Dermis microvascular lymphatic vessel endothelial cell (primary cell): ENCODE data around the gene SWAP70. TPM values are rescaled to one million over a fixed set of nuclear protein-coding genes. Genes with fewer than 3 reads are reported as not detected.
"Not testable (repeated sequence)": the region's sequence is repeated elsewhere in the genome, so short reads cannot be mapped to it uniquely, and the experiment has no call there.

ENCODE experiments used
- DNase-seq, 2 donors: peaks; one replicate each; pipeline versions ENCODE4 v3.0.0 to v3.0.0-alpha.2; 2010; ENCODE audit warnings: low read depth in 2 of 2
- total RNA-seq: library from RNA; depleted of rRNA; stranded (reverse); fragments of >200 nt; gene quantifications from 2 replicates; pipeline ENCODE4 v1.2.1, GENCODE V29; 2014

The SWAP70 gene
- total RNA-seq, 1 donor from 2014 or later: 55.8 TPM

- peak in 1 of 2 donors; percentile 61 for DNase-seq
These were observed 28.0 kb downstream of the SWAP70 start for GRCh38 chr11:9691865-9692264.

GRCh38 chr11:9692691-9693090, 28.8 kb downstream of the SWAP70 start:
- DNase-seq: no peak

- DNase-seq: no peak
These were observed 30.1 kb downstream of the SWAP70 start for GRCh38 chr11:9693801-9694553.

GRCh38 chr11:9695228-9695627, 31.4 kb downstream of the SWAP70 start:
- not testable (repeated sequence) for DNase-seq

- no peak for DNase-seq
These were observed 33.9 kb downstream of the SWAP70 start for GRCh38 chr11:9697766-9698165.

- DNase-seq: peak in 1 of 2 donors; percentile 51
These were observed 36.4 kb downstream of the SWAP70 start for GRCh38 chr11:9700105-9700801.

GRCh38 chr11:9701799-9702198, 37.9 kb downstream of the SWAP70 start:
- DNase-seq: no peak

GRCh38 chr11:9703280-9703679, 39.4 kb downstream of the SWAP70 start:
- DNase-seq: peak in 1 of 2 donors; percentile 90

GRCh38 chr11:9704037-9704436, 40.2 kb downstream of the SWAP70 start:
- DNase-seq: no peak

- no peak for DNase-seq
These were observed 40.7 kb downstream of the SWAP70 start for GRCh38 chr11:9704620-9705019.

GRCh38 chr11:9705361-9705760, 41.5 kb downstream of the SWAP70 start:
- not testable (repeated sequence) for DNase-seq

GRCh38 chr11:9708544-9708943, 44.7 kb downstream of the SWAP70 start:
- peak in 1 of 2 donors; percentile 75 for DNase-seq

- no peak for DNase-seq
These were observed 46.3 kb downstream of the SWAP70 start for GRCh38 chr11:9710223-9710622.

GRCh38 chr11:9710852-9711251, 47.0 kb downstream of the SWAP70 start:
- no peak for DNase-seq

- DNase-seq: peak in 1 of 2 donors; percentile 44
These were observed 47.8 kb downstream of the SWAP70 start for GRCh38 chr11:9711454-9712307.

- no peak for DNase-seq
These were observed 50.5 kb downstream of the SWAP70 start for GRCh38 chr11:9714272-9714940.

- DNase-seq: peak in 1 of 2 donors; percentile 95
These were observed 52.6 kb downstream of the SWAP70 start for GRCh38 chr11:9716275-9717039.

- no peak for DNase-seq
These were observed 53.1 kb downstream of the SWAP70 start for GRCh38 chr11:9717040-9717357.

GRCh38 chr11:9717719-9718118, 53.8 kb downstream of the SWAP70 start:
- DNase-seq: no peak

- DNase-seq: no peak
These were observed 54.3 kb downstream of the SWAP70 start for GRCh38 chr11:9718147-9718546.
